ENCODE measurements around the gene TRABD2A.
"Not testable (repeated sequence)": the region's sequence is repeated elsewhere in the genome, so short reads cannot be mapped to it uniquely, and the experiment has no call there.

The TRABD2A gene

GRCh38 chr2:84875213-84875560 lies 5.7 kb downstream of the TRABD2A start:
- TF ChIP-seq CTCF (IDR thresholded peaks at IDR 0.05; ENCODE audit: extremely low read depth, insufficient read depth, missing control alignments): no peak
- in situ Hi-C loops (cut with MboI; ENCODE audit: low pct_unique_long_range_greater_than_20kb, low sequenced_read_pairs, unreplicated experiment): no loop called here
- no peak for DNase-seq (ENCODE audit: low spot score)

DNA sequence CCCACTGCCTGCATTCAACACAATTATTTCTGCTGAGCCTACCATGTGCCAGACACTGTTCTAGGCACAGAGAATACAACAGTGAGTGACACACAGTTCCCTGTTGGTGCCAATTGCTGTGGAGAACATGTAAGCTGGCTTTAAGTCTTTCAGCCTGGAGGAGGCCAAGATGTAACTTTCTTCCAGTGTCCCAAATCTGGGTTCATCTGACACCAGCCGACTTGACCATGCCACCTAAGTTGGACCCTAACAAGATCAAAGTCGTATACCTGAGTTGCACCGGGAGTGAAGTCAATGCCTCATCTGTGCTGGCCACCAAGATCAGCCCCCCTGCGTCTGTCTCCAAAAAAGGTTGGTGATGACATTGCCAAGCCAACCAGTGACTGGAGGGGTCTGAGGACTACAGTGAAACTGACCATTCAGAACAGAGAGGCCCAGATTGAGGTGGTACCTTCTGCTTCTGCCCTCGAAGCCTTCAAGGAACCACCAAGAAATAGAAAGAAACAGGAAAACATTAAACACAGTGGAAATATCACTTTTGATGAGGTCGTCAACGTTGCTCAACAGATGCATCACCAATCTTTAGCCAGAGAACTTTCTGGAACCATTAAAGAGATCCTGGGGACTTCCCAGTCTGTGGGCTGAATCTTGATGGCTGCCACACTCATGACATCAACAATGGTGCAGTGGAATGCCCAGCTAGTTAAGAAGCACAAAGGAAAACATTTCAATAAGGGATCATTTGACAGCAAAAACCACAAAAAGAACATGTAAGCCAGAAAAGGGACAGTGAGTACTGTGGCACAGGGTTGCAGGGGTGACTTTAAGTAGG lies 6.3 kb downstream of the TRABD2A start:
- in situ Hi-C loops (cut with MboI; ENCODE audit: low pct_unique_long_range_greater_than_20kb, low sequenced_read_pairs, unreplicated experiment): no loop called here
- DNase-seq (ENCODE audit: low spot score): no peak
- no peak for TF ChIP-seq CTCF (IDR thresholded peaks at IDR 0.05; ENCODE audit: extremely low read depth, insufficient read depth, missing control alignments)

- TF ChIP-seq CTCF (IDR thresholded peaks at IDR 0.05; ENCODE audit: extremely low read depth, insufficient read depth, missing control alignments): no peak
- in situ Hi-C loops (cut with MboI; ENCODE audit: low pct_unique_long_range_greater_than_20kb, low sequenced_read_pairs, unreplicated experiment): no loop called here
- no peak for DNase-seq (ENCODE audit: low spot score)
Measured at GRCh38 chr2:84873350-84873749, 7.5 kb downstream of the TRABD2A start.

DNA sequence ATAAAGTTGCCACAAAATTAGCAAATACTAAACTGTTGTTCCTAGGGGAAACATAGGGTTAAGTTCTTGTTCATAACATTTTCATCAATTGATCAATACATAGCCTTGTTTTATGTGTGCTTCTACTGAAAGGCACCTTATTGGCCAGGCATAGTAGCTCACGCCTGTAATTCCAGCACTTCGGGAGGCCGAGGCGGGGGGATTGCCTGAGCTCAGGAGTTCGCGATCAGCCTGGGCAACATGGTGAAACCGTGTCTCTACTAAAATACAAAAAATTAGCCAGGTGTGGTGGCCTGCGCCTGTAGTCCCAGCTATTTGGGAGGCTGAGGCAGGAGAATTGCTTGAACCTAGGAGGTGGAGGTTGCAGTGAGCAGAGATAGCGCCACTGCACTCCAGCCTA lies 8.2 kb downstream of the TRABD2A start:
- in situ Hi-C loops (cut with MboI; ENCODE audit: low pct_unique_long_range_greater_than_20kb, low sequenced_read_pairs, unreplicated experiment); DNase-seq (ENCODE audit: low spot score): not testable (repeated sequence)

GRCh38 chr2:84870306-84870705 lies 10.6 kb downstream of the TRABD2A start:
- TF ChIP-seq CTCF (IDR thresholded peaks at IDR 0.05; ENCODE audit: extremely low read depth, insufficient read depth, missing control alignments): peak; percentile 13
- DNase-seq (ENCODE audit: low spot score): no peak
- in situ Hi-C loops (cut with MboI; ENCODE audit: low pct_unique_long_range_greater_than_20kb, low sequenced_read_pairs, unreplicated experiment): no loop called here

GRCh38 chr2:84868327-84868726 lies 12.6 kb downstream of the TRABD2A start:
- in situ Hi-C loops (cut with MboI; ENCODE audit: low pct_unique_long_range_greater_than_20kb, low sequenced_read_pairs, unreplicated experiment); DNase-seq (ENCODE audit: low spot score): not testable (repeated sequence)

GRCh38 chr2:84866122-84866521 lies 14.8 kb downstream of the TRABD2A start:
- DNase-seq (ENCODE audit: low spot score): no peak
- no peak for TF ChIP-seq CTCF (IDR thresholded peaks at IDR 0.05; ENCODE audit: extremely low read depth, insufficient read depth, missing control alignments)
- in situ Hi-C loops (cut with MboI; ENCODE audit: low pct_unique_long_range_greater_than_20kb, low sequenced_read_pairs, unreplicated experiment): no loop called here

Measured in GM13977 (cell line).